Measurements from ENCODE around the gene CLINT1.

GRCh38 chr5:157867751-157868387, 8.9 kb upstream of the CLINT1 start:
- TF ChIP-seq CTCF (IDR thresholded peaks at IDR 0.05) (no peak), POLR2A (IDR thresholded peaks at IDR 0.05) (no peak)

All from adrenal gland (tissue), 5 donors.